Epithelial cell of proximal tubule (primary cell): ENCODE data around the gene TBX10. TPM values are rescaled to one million over a fixed set of nuclear protein-coding genes. Genes with fewer than 3 reads are reported as not detected.

ENCODE experiments used
- DNase-seq: peaks from one replicate; pipeline ENCODE4 v3.0.0-alpha.2; 2011; ENCODE audit warnings: low read depth
- H3K4me3 ChIP-seq: 2 replicates; pipeline ENCODE4 v1.5.1; 2011; ENCODE audit warnings: low read depth, mild to moderate bottlenecking, low read length
- CTCF ChIP-seq: conservative IDR thresholded peaks from 2 replicates; pipeline ENCODE4 v1.5.1; 2012; ENCODE audit warnings: low read depth, mild to moderate bottlenecking, low read length
- total RNA-seq: library from RNA; depleted of rRNA; stranded (reverse); fragments of >200 nt; gene quantifications from 2 replicates; pipeline ENCODE4 v1.2.3, GENCODE V29; 2015

Gene TBX10
- total RNA-seq, 1 donor from 2014 or later = not detected

DNA sequence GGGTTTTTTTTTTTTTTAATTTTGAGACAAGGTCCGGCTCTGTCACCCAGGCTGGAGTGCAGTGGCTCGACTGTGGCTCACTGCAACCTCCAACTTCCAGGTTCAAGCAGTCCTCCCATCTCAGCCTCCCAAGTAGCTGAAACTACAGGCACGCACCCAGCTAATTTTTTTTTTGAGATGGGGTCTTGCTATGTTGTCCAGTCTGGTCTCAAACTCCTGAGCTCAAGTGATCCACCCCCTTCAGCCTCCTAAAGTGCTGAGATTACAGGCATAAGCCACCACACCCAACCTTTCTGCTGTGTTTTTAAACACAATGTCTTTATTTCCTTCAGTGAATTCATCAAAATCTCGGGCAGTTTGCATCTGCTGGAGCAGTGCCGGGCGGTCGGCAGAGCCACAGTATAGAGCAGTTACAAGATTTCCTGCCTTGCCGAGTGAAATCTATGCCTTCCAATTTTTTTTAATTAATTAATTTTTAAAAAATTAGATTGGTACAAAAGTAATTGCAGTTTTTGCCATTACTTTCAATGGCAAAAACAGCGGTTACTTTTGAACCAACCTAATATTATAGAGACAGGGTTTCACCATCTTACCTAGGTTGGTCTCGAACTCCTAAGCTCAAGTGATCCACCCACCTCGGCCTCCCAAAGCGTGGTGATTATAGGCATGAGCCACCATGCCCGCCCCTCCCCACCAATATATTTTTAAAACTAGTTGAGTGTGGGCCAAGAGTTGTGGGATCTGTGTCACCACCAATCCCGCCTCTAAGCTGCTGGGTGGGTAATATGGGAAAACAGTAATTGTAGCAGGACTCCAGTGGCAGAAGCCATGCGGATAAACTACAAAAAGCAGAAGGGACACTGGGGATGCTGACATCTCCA, 13.6 kb upstream of the TBX10 start:
- no peak overlapping the region for H3K4me3 ChIP-seq
- DNase-seq = no peak
- no peak for TF ChIP-seq CTCF

GRCh38 chr11:67651976-67652781, 12.6 kb upstream of the TBX10 start:
- H3K4me3 ChIP-seq = no peak overlapping the region
- TF ChIP-seq CTCF = no peak
- no peak for DNase-seq

- no peak for DNase-seq
- H3K4me3 ChIP-seq = peak overlapping the region; percentile 63
- no peak for TF ChIP-seq CTCF
These were observed 10.3 kb upstream of the TBX10 start for GRCh38 chr11:67649634-67650510.

- TF ChIP-seq CTCF = no peak
- H3K4me3 ChIP-seq = no peak overlapping the region
- no peak for DNase-seq
These were observed 9.4 kb upstream of the TBX10 start for GRCh38 chr11:67648796-67649613.

DNA sequence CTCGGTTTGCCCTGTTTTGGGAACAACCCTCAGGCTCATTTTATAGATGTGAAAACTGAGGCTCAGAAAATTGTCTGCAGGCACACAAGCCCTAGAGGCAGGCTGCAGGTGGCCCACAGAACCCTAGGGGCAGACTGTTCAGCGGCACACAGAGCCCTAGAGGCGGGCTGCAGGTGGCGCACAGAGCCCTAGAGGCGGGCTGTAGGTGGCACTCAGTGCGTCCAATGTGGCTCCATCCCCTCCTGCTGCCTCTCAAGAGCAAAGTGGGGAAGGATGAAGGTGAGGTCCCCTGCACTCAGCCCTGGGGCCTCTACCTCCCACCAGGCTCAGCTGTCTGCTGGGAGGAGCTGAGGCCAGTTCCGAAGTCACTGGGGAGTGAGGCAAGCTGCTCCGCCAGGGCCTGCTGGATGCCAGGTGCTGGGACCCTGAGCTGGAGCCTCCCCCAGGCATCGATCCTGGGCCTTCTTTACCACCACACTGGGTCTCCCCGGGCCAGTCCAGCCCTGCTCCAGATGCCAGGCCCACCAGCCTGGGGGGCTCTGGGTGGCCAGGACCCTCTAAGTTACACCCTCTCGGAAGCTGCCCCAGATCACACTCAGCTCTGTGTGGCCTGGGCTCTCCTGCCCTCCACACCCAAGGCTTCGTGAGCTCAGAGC, 8.7 kb upstream of the TBX10 start:
- H3K4me3 ChIP-seq = no peak overlapping the region
- DNase-seq = no peak
- peak; percentile 45 for TF ChIP-seq CTCF
